Measurements from ENCODE around the gene KIF5C.

The KIF5C gene

DNA sequence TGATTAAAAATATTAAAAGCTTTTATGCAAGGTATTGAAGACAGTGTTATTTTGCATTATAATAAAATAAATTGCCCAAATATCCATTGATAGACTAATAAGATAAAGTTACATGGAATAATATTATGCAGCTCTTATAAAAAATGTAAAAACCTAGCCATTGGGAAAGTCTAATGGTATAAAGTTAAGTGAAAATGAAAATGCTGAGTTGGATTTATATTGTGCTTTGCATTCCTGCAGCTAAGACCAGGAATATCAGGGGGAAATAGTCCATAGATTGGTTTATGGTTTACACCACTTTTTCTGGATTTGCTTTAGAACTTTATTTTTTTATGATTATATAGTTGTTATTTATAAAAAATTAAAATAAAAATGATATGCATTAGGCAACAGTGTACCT is 117.4 kb downstream of the KIF5C start:
- Histone ChIP-seq H3K4me1 (ENCODE audit: insufficient read depth, insufficient read length) (no peaks in the 10 kb centered on the region), H3K9me3 (ENCODE audit: insufficient read depth, low read length) (no peaks in the 10 kb centered on the region), H3K27me3 (ENCODE audit: insufficient read depth, insufficient read length) (no peaks in the 10 kb centered on the region), H3K36me3 (ENCODE audit: insufficient read depth, insufficient read length, low read length) (peaks cover 51% of the 10 kb centered on the region), H3K4me3 (ENCODE audit: insufficient read length, low read depth) (no peak overlapping the region), H3K9ac (ENCODE audit: insufficient read length, low read depth) (no peak overlapping the region)
- DNase-seq (ENCODE audit: low read depth, low spot score) = no peak
- TF ChIP-seq SUZ12 (IDR thresholded peaks at IDR 0.05; ENCODE audit: extremely low read depth, insufficient read depth, insufficient read length) = no peak
- no peak for TF ChIP-seq YY1 (IDR thresholded peaks at IDR 0.05; ENCODE audit: insufficient read depth, insufficient read length)
- no peak for TF ChIP-seq ZNF274 (IDR thresholded peaks at IDR 0.05; ENCODE audit: low read depth, low read length)

GRCh38 chr2:148993351-148993750 is 118.3 kb downstream of the KIF5C start:
- DNase-seq (ENCODE audit: low read depth, low spot score) = no peak
- H3K4me3 ChIP-seq (ENCODE audit: insufficient read length, low read depth) = no peak overlapping the region
- no peaks in the 10 kb centered on the region for H3K27me3 ChIP-seq (ENCODE audit: insufficient read depth, insufficient read length)
- no peak overlapping the region for H3K9ac ChIP-seq (ENCODE audit: insufficient read length, low read depth)
- no peak for TF ChIP-seq ZNF274 (IDR thresholded peaks at IDR 0.05; ENCODE audit: low read depth, low read length)
- no peak for TF ChIP-seq SUZ12 (IDR thresholded peaks at IDR 0.05; ENCODE audit: extremely low read depth, insufficient read depth, insufficient read length)
- no peak for TF ChIP-seq YY1 (IDR thresholded peaks at IDR 0.05; ENCODE audit: insufficient read depth, insufficient read length)
- no peaks in the 10 kb centered on the region for H3K9me3 ChIP-seq (ENCODE audit: insufficient read depth, low read length)
- peaks cover 2% of the 10 kb centered on the region for H3K4me1 ChIP-seq (ENCODE audit: insufficient read depth, insufficient read length)
- peaks cover 55% of the 10 kb centered on the region for H3K36me3 ChIP-seq (ENCODE audit: insufficient read depth, insufficient read length, low read length)

GRCh38 chr2:148994341-148994740 is 119.3 kb downstream of the KIF5C start:
- DNase-seq (ENCODE audit: low read depth, low spot score) = no peak
- H3K4me1 ChIP-seq (ENCODE audit: insufficient read depth, insufficient read length) = peaks cover 7% of the 10 kb centered on the region
- H3K9me3 ChIP-seq (ENCODE audit: insufficient read depth, low read length) = no peaks in the 10 kb centered on the region
- no peak overlapping the region for H3K4me3 ChIP-seq (ENCODE audit: insufficient read length, low read depth)
- TF ChIP-seq YY1 (IDR thresholded peaks at IDR 0.05; ENCODE audit: insufficient read depth, insufficient read length) = no peak
- peaks cover 52% of the 10 kb centered on the region for H3K36me3 ChIP-seq (ENCODE audit: insufficient read depth, insufficient read length, low read length)
- no peaks in the 10 kb centered on the region for H3K27me3 ChIP-seq (ENCODE audit: insufficient read depth, insufficient read length)
- H3K9ac ChIP-seq (ENCODE audit: insufficient read length, low read depth) = no peak overlapping the region

DNA sequence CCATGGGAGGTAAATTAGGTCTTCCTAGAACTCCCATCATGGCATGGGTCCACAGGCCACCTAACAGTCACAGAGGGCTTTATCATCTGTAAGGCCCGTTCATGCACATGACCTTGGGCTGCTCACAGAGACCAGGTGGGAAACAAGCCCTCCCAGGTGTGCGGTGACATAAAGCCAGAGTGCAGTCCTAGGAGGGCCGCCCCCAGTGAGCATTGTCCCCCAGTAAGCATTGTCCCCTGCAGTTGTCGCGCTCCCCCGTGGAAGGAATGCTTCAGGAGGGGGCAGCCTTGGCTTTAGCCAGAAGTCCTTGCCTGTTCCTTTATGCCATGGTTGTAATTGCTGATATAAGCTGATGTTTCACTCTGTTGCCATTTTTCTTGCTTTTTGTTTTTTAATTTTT is 121.8 kb downstream of the KIF5C start:
- no peak for DNase-seq (ENCODE audit: low read depth, low spot score)
- H3K4me3 ChIP-seq (ENCODE audit: insufficient read length, low read depth) = no peak overlapping the region
- no peak overlapping the region for H3K9ac ChIP-seq (ENCODE audit: insufficient read length, low read depth)
- peaks cover 7% of the 10 kb centered on the region for H3K4me1 ChIP-seq (ENCODE audit: insufficient read depth, insufficient read length)
- TF ChIP-seq YY1 (IDR thresholded peaks at IDR 0.05; ENCODE audit: insufficient read depth, insufficient read length) = no peak
- TF ChIP-seq SUZ12 (IDR thresholded peaks at IDR 0.05; ENCODE audit: extremely low read depth, insufficient read depth, insufficient read length) = no peak
- no peak for TF ChIP-seq ZNF274 (IDR thresholded peaks at IDR 0.05; ENCODE audit: low read depth, low read length)
- peaks cover 52% of the 10 kb centered on the region for H3K36me3 ChIP-seq (ENCODE audit: insufficient read depth, insufficient read length, low read length)
- no peaks in the 10 kb centered on the region for H3K27me3 ChIP-seq (ENCODE audit: insufficient read depth, insufficient read length)
- peaks cover 8% of the 10 kb centered on the region; the same call in 1 of the 2 replicates for H3K9me3 ChIP-seq (ENCODE audit: insufficient read depth, low read length)

GRCh38 chr2:148998165-148998830 is 123.3 kb downstream of the KIF5C start:
- Histone ChIP-seq H3K4me3 (ENCODE audit: insufficient read length, low read depth) (no peak overlapping the region), H3K9me3 (ENCODE audit: insufficient read depth, low read length) (peaks cover 23% of the 10 kb centered on the region), H3K36me3 (ENCODE audit: insufficient read depth, insufficient read length, low read length) (peaks cover 57% of the 10 kb centered on the region), H3K27me3 (ENCODE audit: insufficient read depth, insufficient read length) (no peaks in the 10 kb centered on the region), H3K9ac (ENCODE audit: insufficient read length, low read depth) (no peak overlapping the region), H3K4me1 (ENCODE audit: insufficient read depth, insufficient read length) (peaks cover 7% of the 10 kb centered on the region)
- no peak for DNase-seq (ENCODE audit: low read depth, low spot score)
- TF ChIP-seq YY1 (IDR thresholded peaks at IDR 0.05; ENCODE audit: insufficient read depth, insufficient read length) (no peak), SUZ12 (IDR thresholded peaks at IDR 0.05; ENCODE audit: extremely low read depth, insufficient read depth, insufficient read length) (no peak), ZNF274 (IDR thresholded peaks at IDR 0.05; ENCODE audit: low read depth, low read length) (no peak)

DNA sequence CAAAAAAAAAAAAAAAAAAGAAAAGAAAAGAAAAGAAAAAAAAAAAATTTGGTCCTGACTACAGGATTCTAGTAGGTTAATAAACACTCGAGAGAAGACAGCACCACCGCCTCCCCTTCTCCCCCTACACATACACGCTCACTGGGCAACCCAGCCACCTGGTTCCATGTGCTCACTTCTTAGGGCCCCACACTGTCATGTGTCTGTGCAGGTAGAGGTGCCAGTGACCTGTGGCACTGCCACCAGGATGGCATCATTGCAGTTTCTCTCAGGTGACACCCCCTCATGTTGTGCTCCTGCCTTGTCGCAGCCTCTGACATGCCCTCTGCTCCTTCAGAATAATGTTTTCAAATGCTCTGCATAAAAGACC is 123.8 kb downstream of the KIF5C start:
- no peak for DNase-seq (ENCODE audit: low read depth, low spot score)

DNA sequence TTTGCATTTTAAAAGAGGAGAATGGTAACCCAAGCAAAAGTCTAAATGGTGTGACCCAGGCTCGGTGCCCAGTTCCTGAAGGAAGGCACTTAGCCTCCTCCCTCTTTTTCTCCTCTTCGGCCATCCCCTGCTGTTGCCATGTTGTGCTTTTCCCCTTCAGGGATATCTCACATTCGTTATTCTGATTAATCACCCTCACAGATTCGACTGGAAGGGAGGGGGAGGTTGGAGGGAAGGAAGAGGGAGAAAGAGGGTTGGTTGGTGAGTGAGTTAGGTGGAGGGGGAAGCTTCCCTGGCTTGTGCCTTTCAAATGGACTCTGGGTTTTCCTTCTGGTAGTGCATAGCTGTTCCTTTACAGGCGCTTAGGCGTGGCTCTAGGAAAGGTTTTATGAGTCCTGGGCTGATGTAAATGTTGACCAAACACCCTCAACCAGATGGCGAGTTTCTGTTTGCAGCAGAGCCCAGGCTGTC is 124.5 kb downstream of the KIF5C start:
- peak overlapping the region; percentile 58 for H3K9ac ChIP-seq (ENCODE audit: insufficient read length, low read depth)
- peak; percentile 63 for DNase-seq (ENCODE audit: low read depth, low spot score)
- no peaks in the 10 kb centered on the region for H3K27me3 ChIP-seq (ENCODE audit: insufficient read depth, insufficient read length)
- TF ChIP-seq YY1 (IDR thresholded peaks at IDR 0.05; ENCODE audit: insufficient read depth, insufficient read length) (no peak), SUZ12 (IDR thresholded peaks at IDR 0.05; ENCODE audit: extremely low read depth, insufficient read depth, insufficient read length) (no peak), ZNF274 (IDR thresholded peaks at IDR 0.05; ENCODE audit: low read depth, low read length) (no peak)
- peaks cover 53% of the 10 kb centered on the region for H3K36me3 ChIP-seq (ENCODE audit: insufficient read depth, insufficient read length, low read length)
- H3K4me3 ChIP-seq (ENCODE audit: insufficient read length, low read depth) = peak overlapping the region; percentile 5
- peaks cover 7% of the 10 kb centered on the region for H3K4me1 ChIP-seq (ENCODE audit: insufficient read depth, insufficient read length)
- H3K9me3 ChIP-seq (ENCODE audit: insufficient read depth, low read length) = peaks cover 31% of the 10 kb centered on the region

More for the DNA sequence above, 123.8 kb downstream of the KIF5C start:
- H3K9ac ChIP-seq (ENCODE audit: insufficient read length, low read depth) = no peak overlapping the region
- H3K27me3 ChIP-seq (ENCODE audit: insufficient read depth, insufficient read length) = no peaks in the 10 kb centered on the region
- H3K36me3 ChIP-seq (ENCODE audit: insufficient read depth, insufficient read length, low read length) = peaks cover 57% of the 10 kb centered on the region
- H3K9me3 ChIP-seq (ENCODE audit: insufficient read depth, low read length) = peaks cover 28% of the 10 kb centered on the region
- no peak overlapping the region for H3K4me3 ChIP-seq (ENCODE audit: insufficient read length, low read depth)
- no peak for TF ChIP-seq ZNF274 (IDR thresholded peaks at IDR 0.05; ENCODE audit: low read depth, low read length)
- no peak for TF ChIP-seq SUZ12 (IDR thresholded peaks at IDR 0.05; ENCODE audit: extremely low read depth, insufficient read depth, insufficient read length)
- TF ChIP-seq YY1 (IDR thresholded peaks at IDR 0.05; ENCODE audit: insufficient read depth, insufficient read length) = no peak
- peaks cover 7% of the 10 kb centered on the region for H3K4me1 ChIP-seq (ENCODE audit: insufficient read depth, insufficient read length)

Data from NT2/D1 (cell line).